Endothelial cell of umbilical vein (primary cell): Measurements from ENCODE around the gene TMEM204. TPM values are rescaled to one million over a fixed set of nuclear protein-coding genes. Genes with fewer than 3 reads are reported as not detected.

ENCODE experiments used
- BruUV-seq: library from RNA; stranded (reverse); fragments of 400-500 nt; replicated peaks from 2 replicates; lab custom pipeline; 2021; lab: Mats Ljungman, UMichigan
- CTCF ChIA-PET: fragments of 300-600, 350-600 bp; sonication (Branson Sonifier 250); formaldehyde crosslinking; loops from one replicate; lab custom pipeline; 2021; ENCODE audit warnings: antibody characterized with exemption, inconsistent platforms; lab: Charles Lee
- POLR2A ChIA-PET: fragments of 300-600, 350-600 bp; sonication (Branson Sonifier 250); formaldehyde crosslinking; loops from one replicate; lab custom pipeline; 2021; ENCODE audit warnings: antibody characterized with exemption, inconsistent platforms; lab: Charles Lee
- DNase-seq: peaks from one replicate; pipeline ENCODE4 v3.0.0-alpha.2; 2011; ENCODE audit warnings: low read depth, low spot score
- FAIRE-seq: peaks from 2 replicates; lab custom pipeline; 2011; peaks lifted over from hg19 to GRCh38; lab: Jason Lieb, UNC
- H2AFZ ChIP-seq: 2 replicates; pipeline ENCODE4 v1.6.0; 2012; ENCODE audit warnings: low read depth, low read length, control low read depth, inconsistent platforms
- H3K27ac ChIP-seq: 2 replicates; pipeline ENCODE4 v1.5.1; 2011; ENCODE audit warnings: low read depth, mild to moderate bottlenecking, control low read depth, low read length, moderate library complexity; ENCODE audit not compliant: insufficient read depth
- H3K27me3 ChIP-seq, 2 experiments: 2 replicates each; pipeline versions ENCODE4 v1.6.0 to v1.6.1; 2011; ENCODE audit warnings: low read length in 2 of 2, mixed read lengths in 1 of 2; ENCODE audit not compliant: control insufficient read depth in 2 of 2, insufficient read depth in 2 of 2
- H3K36me3 ChIP-seq, 2 experiments: 2 replicates in 1 of 2; 3 replicates in 1 of 2; pipeline ENCODE4 v1.5.1; 2011; ENCODE audit warnings: low read length in 2 of 2, mild to moderate bottlenecking in 1 of 2, moderate library complexity in 1 of 2; ENCODE audit not compliant: control insufficient read depth in 2 of 2, insufficient read depth in 2 of 2; ENCODE audit errors: extremely low read depth in 1 of 2
- H3K4me1 ChIP-seq: 3 replicates; pipeline ENCODE4 v1.5.1; 2011; ENCODE audit warnings: mild to moderate bottlenecking, low read length; ENCODE audit not compliant: control insufficient read depth, insufficient read depth; ENCODE audit errors: extremely low read depth
- H3K4me2 ChIP-seq: 2 replicates; pipeline ENCODE4 v1.6.1; 2011; ENCODE audit warnings: low read length, control low read depth, mixed read lengths; ENCODE audit not compliant: insufficient read depth
- H3K4me3 ChIP-seq, 3 experiments: fragments of 200-600 bp in 1 of 3; sonication (generic), shearing (Covaris generic) in 1 of 3; replicated peaks in 1 of 3; 2 replicates each; pipeline ENCODE4 v1.5.1; 2011 to 2016; ENCODE audit warnings: control low read depth in 3 of 3, low read length in 3 of 3, mild to moderate bottlenecking in 2 of 3, inconsistent platforms in 1 of 3, low read depth in 1 of 3, moderate library complexity in 1 of 3; ENCODE audit not compliant: insufficient read depth in 1 of 3
- H3K79me2 ChIP-seq: 2 replicates; pipeline ENCODE4 v1.6.0; 2012; ENCODE audit warnings: low read length, inconsistent platforms; ENCODE audit not compliant: control insufficient read depth, insufficient read depth
- H3K9ac ChIP-seq: replicated peaks from 2 replicates; pipeline ENCODE3; 2011; ENCODE audit warnings: low read length, control low read depth; ENCODE audit not compliant: insufficient read depth; ENCODE audit errors: extremely low read depth
- H3K9me1 ChIP-seq: replicated peaks from 3 replicates; pipeline ENCODE4 v1.6.0; 2011; ENCODE audit warnings: mild to moderate bottlenecking, low read length; ENCODE audit not compliant: control insufficient read depth, insufficient read depth; ENCODE audit errors: extremely low read depth
- H3K9me3 ChIP-seq: replicated peaks from 2 replicates; pipeline ENCODE4 v1.5.1; 2012; ENCODE audit warnings: low read length, inconsistent platforms; ENCODE audit not compliant: control insufficient read depth, insufficient read depth
- H4K20me1 ChIP-seq: replicated peaks from 2 replicates; pipeline ENCODE3; 2011; ENCODE audit warnings: mild to moderate bottlenecking, low read length; ENCODE audit not compliant: control insufficient read depth, insufficient read depth; ENCODE audit errors: extremely low read depth
- CTCF ChIP-seq, 2 donors: IDR thresholded peaks; 1 replicate in 1 of 2; 2 replicates in 1 of 2; pipeline ENCODE4 v1.5.1; 2011; ENCODE audit warnings: low read length in 2 of 2, mild to moderate bottlenecking in 2 of 2, moderate library complexity in 2 of 2, control low read depth in 1 of 2, inconsistent platforms in 1 of 2, low read depth in 1 of 2; ENCODE audit not compliant: insufficient read depth in 1 of 2; ENCODE audit errors: extremely low read depth in 1 of 2
- EZH2 ChIP-seq: IDR thresholded peaks from 2 replicates; pipeline ENCODE4 v1.6.1; 2012; ENCODE audit warnings: borderline replicate concordance, low read depth, mild to moderate bottlenecking, moderate library complexity, low read length, inconsistent platforms; ENCODE audit not compliant: severe bottlenecking
- FOS ChIP-seq: IDR thresholded peaks from 2 replicates; pipeline ENCODE4 v1.6.1; 2011; ENCODE audit warnings: mild to moderate bottlenecking, low read length, moderate library complexity, borderline replicate concordance; ENCODE audit not compliant: insufficient read depth
- GATA2 ChIP-seq: IDR thresholded peaks from 2 replicates; pipeline ENCODE4 v1.7.0; 2011; ENCODE audit warnings: low read depth, mild to moderate bottlenecking, moderate library complexity, mixed read lengths, low read length; ENCODE audit not compliant: insufficient read length, insufficient read depth
- JUN ChIP-seq: IDR thresholded peaks from 2 replicates; pipeline ENCODE4 v1.6.1; 2011; ENCODE audit warnings: borderline replicate concordance, low read depth; ENCODE audit not compliant: insufficient read length, insufficient read depth
- MYC ChIP-seq: IDR thresholded peaks from one replicate; pipeline ENCODE4 v1.6.1; 2011; ENCODE audit warnings: mild to moderate bottlenecking, low read depth, low read length
- POLR2A ChIP-seq: IDR thresholded peaks from 2 replicates; pipeline ENCODE4 v1.6.1; 2012; ENCODE audit warnings: low read depth, mild to moderate bottlenecking, control low read depth, low read length
- POLR2AphosphoS5 ChIP-seq: IDR thresholded peaks from 2 replicates; pipeline ENCODE4 v1.6.1; 2012; ENCODE audit warnings: low read depth, mild to moderate bottlenecking, control low read depth, low read length, moderate library complexity; ENCODE audit not compliant: insufficient read depth
- dilution Hi-C: fragments of 300-500 bp; cut with MboI; formaldehyde crosslinking; loops from one replicate; pipeline ENCODE4 v1.15.0; 2019; ENCODE audit warnings: low sequenced_read_pairs; ENCODE audit not compliant: extremely low pct_ligation_motif_present
- intact Hi-C: fragments of 100-400 bp; cut with micrococcal nuclease; formaldehyde crosslinking; loops from one replicate; pipeline ENCODE4 v1.10.0; 2022
- polyA plus RNA-seq, 4 experiments: library from polyadenylated mRNA; depleted of rRNA in 3 of 4; stranded (reverse) in 3 of 4; unstranded in 1 of 4; fragments of >200 nt; gene quantifications; 2 replicates each; pipeline versions ENCODE4 v1.2.1 to v1.2.3, GENCODE V29; 2011 to 2012; ENCODE audit warnings: missing spikeins in 1 of 4
- total RNA-seq: library from RNA; stranded (reverse); gene quantifications from 2 replicates; pipeline ENCODE4 v1.2.3, GENCODE V29; 2021
- TF ChIP-seq, protein P1 (sequence below): IDR thresholded peaks from 2 replicates; pipeline ENCODE4 v1.6.1; 2011; ENCODE audit not compliant: insufficient read depth, insufficient read length

The TMEM204 gene
- total and polyA plus RNA-seq, 2 donors (not counting 3 experiments of a cell fraction or from before 2014, with no cell fraction given) = 32.5 to 50.7 TPM

GRCh38 chr16:1505073-1505844, 28.2 kb upstream of the TMEM204 start:
- Histone ChIP-seq H4K20me1 (no peaks in the 10 kb centered on the region), H3K79me2 (no peaks in the 10 kb centered on the region), H3K36me3 (peaks cover 9 to 33% of the 10 kb centered on the region in 2 experiments), H3K27ac (no peak overlapping the region), H2AFZ (no peak overlapping the region), H3K4me3 (no peak overlapping the region), H3K9me1 (no peaks in the 10 kb centered on the region), H3K4me2 (no peak overlapping the region), H3K27me3 (no peaks in the 10 kb centered on the region), H3K4me1 (no peaks in the 10 kb centered on the region), H3K9me3 (no peaks in the 10 kb centered on the region), H3K9ac (no peak overlapping the region)
- DNase-seq (no peak), FAIRE-seq (no peak)
- intact Hi-C loops (no loop called here), dilution Hi-C loops (no loop called here)
- BruUV-seq = no TSS peak
- CTCF ChIA-PET = interaction anchor here (0.7 kb wide), 1 partner anchor 36 kb away, joined by 3 read pairs; no protein-coding TSS in a partner anchor
- TF ChIP-seq FOS (no peak), POLR2AphosphoS5 (no peak), CTCF (IDR thresholded peaks at IDR 0.05; ENCODE audit: extremely low read depth in 1 of 2, insufficient read depth in 1 of 2, low read depth in 1 of 2, low read length in 2 of 2) (no peak), EZH2 (no peak), POLR2A (no peak), JUN (no peak), MYC (no peak), GATA2 (no peak)
- TF ChIP-seq, protein P1, sequence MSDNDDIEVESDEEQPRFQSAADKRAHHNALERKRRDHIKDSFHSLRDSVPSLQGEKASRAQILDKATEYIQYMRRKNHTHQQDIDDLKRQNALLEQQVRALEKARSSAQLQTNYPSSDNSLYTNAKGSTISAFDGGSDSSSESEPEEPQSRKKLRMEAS = no peak
- POLR2A ChIA-PET = no interaction called here
